KG1 (cell line): ENCODE results near the gene CYP21A2.

Experiments
- DNase-seq: peaks from one replicate; lab custom pipeline; 2025; lab: John Stamatoyannopoulos, UW

Gene CYP21A2

DNA sequence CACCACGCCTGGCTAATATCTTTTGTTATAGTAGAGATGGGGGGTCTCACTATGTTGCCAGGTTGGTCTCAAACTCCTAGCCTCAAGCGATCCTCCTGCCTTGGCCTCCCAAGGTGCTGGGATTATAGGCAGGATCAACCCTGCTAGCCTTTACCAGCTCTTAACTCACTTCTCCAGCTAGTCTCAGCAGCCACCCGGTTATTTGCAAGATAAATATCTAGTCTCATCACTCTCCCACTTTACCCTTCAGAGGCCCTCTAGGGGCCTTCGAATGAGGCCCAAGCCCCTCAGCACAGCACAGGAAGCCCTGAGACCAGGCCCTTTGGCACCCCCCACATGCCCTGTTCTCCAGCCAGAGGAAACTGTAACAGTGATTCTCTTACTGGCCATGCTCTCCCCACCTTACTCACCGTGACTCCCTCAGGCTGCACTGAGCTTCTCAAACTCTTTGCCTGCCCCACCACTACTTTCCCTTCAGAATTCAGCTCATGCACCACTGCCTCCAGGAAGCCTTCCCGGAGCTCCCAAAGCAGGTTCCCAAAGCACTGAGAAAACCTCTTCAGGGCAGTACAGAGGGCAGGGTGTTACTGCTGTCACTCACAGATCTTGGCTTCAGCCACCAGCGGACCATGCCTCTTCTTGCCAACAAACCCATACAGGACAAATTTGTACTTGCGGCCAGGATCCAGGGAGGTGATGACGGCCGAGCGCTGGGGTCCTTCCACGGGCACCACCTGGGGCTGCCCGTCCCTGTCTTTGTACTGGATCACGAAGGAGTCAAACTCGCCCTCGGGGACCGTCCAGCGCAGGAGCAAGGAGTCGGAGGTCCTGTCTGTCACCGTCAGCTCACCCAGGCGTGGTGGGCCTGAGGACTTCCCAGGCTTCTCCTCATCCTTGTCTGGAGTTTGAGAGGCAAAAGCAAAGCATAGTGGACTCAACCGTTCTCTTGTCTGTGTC lies 45.9 kb downstream of the CYP21A2 start:
- DNase-seq, result no peak

DNA sequence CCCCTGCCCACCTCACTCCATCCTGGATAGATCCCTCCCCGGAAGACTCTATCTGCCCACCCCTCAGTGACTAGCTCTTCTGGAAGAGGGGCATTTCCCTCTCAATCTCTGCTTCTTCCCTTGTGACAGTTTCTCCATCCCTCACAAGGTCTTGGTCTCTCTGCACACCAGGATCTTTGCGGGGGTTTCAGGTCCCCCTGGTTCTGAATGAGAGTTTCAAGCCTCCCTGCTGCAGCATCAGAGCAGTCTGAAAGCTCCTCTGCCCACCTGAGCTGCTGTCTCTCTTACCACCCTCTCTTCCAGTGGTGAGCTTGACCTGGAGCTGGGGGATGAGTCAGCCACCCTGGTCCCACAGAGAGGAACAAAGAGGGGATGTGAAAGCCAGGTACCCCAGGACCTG lies 46.6 kb downstream of the CYP21A2 start:
- DNase-seq, result no peak

DNA sequence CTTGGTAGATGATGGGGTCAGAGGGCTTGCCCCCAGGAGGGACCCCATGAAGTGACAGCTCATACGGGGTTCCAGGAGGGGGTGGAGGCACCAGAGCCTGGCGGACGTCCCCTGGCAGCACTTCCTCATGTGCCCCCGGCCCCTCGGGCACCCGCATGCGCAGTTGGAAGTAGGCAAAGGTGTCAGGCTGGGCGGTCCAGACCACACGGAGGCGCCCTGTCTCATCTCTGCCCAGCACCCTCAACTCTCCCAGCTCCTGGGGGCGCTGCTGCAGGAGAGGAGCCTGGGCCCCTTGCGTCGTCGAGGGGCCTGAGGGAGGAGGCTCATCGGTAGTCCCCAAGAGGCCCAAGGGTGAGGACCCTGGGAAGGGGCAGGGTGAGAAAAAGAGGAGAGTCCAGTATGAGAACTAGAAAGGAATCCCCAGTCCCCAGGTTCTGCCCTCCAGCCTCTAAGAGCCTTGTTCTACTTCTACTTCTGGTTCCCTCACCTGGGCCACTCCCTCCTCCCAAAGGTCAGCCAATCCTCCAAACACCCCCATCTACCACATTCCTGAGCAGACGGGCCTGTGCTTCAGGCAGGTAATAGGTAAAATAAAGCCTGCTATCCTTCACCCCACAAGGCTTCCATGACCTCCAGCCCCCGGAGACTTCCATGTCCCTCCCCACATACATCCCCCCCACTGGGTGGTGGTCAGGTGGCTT lies 47.7 kb downstream of the CYP21A2 start:
- DNase-seq, result no peak

DNA sequence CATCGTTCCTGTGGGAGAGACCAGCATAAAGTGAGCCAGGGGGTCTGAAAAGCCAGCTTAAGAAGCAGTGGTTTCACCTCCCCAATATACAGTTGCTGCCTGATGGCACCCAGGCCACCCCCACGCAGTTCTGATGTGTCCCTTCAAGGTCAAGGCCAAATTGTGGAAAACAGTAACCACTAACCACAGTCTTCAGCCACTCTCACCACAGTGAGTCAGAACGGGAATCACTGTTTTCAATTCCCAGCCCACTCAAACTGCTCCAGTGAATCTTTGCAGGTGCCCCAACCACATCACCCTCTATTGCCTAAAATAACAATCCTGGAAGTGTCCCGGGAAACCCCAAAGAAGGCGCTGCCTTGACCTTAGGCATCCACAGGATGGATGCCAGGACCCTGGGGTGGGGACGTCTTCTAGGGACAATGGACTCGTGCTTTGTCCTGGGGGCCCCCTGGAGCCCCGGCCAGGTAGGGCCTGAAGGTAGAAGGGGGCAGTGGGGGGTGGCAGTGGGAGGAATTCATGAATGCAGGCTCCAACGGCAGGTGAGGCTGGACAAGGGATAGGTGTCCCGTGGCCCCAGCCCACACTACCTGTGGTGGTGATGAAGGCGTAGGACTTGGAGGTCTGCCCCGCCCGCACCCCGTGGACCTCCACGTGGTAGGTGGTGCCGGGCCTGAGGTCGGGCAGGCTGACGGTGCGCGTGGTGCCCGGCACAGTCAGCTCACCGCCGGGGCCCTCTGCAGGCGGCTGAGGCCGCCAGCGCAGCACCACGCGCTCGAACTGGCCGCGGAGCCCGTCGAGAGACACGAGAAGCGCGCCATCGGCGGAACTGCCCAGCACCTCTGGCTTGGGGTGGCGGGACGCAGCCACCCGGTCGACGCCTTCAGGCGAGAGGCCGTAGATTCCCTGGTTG lies 48.7 kb downstream of the CYP21A2 start:
- DNase-seq, result no peak

DNA sequence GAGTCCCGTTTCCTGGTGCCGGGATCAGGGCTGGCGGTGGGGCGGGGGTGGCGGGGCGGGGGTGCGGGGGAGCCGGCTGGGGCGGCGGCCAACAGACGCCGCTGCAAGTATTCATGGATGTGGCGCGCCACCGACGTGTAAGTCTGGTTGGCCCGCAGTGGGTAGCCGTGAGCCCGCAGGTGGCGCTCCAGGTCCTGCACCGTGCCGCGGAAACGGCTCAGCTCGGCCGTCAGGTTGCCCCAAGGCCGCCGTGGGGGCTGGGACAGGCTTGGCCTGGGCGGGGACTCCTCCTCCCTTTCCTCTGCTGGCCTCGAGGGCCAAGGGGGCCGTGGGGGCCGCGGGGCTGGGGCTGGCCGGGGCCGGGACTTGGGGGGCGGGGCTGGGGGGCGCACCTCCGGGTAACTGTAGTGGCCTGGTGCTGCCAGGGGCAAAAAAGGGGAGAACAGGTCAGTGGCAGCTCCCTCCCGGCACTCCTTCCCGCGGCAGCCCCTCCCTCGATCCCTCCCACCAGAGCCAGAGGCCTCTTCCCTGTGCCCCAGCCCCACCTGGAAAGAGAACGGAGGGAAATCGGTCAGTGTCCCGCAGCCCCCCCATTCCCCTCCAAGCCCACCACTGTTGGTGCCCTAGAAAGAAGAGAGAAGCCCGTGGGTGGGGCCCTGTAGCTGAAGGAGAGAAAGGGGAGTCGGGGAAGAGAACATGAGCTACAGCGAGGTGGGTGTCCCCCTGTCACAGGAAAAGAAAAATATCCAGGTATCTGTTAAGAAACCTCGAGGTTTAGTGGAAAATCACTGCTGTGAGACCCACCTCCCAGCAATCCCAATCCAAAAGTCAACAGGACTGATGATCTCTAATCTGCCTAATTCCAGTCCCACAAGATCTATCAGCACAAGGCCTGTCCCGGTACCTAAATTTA lies 49.6 kb downstream of the CYP21A2 start:
- no peak for DNase-seq

DNA sequence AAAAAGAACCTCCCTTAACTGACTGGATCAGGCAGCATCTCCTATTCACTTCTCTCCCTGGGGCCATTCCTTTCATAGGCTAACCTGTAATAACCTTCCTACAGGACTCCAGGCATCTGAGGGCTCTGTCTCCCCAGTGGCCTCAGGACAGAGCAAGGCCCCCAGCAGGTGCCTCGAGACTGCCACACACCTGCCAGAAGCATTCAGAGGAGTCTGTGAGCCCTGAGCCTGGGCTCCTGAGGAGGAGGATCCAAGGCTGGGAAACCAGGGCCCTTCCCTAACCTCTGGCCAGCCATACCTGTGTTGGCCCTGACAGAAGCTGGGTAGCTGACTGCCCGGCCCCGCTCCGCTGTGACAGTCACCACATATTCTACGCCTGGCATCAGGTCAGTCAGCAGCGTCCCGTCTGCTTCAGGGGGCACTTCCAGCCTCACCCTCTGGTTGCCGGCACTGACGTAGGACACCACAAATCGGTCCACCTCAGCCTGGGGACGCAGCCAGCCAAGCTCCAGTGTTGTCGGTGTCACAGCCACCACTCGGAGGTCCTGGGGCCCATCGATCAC lies 50.4 kb downstream of the CYP21A2 start:
- DNase-seq, result no peak

DNA sequence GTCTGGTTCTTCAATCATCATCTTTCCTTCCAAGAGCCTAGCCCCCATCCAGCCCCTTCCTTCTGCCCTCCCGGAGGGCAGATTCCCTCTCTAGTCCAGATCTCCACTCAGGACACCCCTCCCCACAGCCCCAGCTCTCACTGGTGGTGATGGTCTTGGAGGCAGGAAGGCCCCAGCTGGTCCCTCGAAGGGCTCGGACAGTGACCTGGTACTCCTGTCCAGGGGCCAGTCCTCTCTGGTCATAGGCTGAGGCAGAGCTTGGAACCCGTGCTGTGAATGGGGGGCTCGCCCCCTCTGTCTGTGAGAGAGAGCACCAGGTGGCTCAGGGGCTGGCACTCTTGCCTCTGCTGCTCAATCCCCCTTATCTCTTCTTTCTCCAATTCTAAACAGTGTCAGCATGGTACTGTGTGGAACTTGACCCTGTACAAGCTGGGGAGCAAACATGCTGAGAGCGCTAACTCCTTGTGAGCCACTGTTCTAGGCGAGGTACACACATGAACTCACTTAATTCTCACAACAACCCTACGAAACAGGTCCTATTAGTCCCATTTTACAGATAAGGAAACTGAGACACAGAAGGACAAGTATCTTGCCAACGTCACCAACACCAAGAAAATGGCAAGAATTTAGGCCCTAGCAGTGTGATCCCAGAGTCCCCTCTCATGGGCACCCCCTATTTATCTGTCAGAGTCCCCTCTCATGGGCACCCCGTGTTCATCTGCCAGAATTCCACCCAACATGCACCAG lies 51.0 kb downstream of the CYP21A2 start:
- no peak for DNase-seq
